Stromal cell of bone marrow (primary cell): Measurements from ENCODE around the gene CEND1.
A peak's percentile ranks its signal among the peaks of the same experiment; 100 is the strongest.
"Not testable (repeated sequence)": the region's sequence is repeated elsewhere in the genome, so short reads cannot be mapped to it uniquely, and the experiment has no call there.

ENCODE experiments used
- DNase-seq: peaks from one replicate; pipeline ENCODE4 v3.0.0-alpha.2; 2012; ENCODE audit warnings: low read depth

Gene CEND1

GRCh38 chr11:763549-764321 is 26.2 kb downstream of the CEND1 start:
- no peak for DNase-seq

- no peak for DNase-seq
Measured at GRCh38 chr11:763073-763463, 26.8 kb downstream of the CEND1 start.

- DNase-seq, result peak; percentile 59
Measured at GRCh38 chr11:762421-763072, 27.3 kb downstream of the CEND1 start.

GRCh38 chr11:761526-762108 is 28.3 kb downstream of the CEND1 start:
- DNase-seq, result no peak

- DNase-seq, result no peak
Measured at GRCh38 chr11:760236-760635, 29.7 kb downstream of the CEND1 start.

- DNase-seq, result no peak
Measured at GRCh38 chr11:749731-750130, 40.2 kb downstream of the CEND1 start.

- DNase-seq, result no peak
Measured at GRCh38 chr11:748007-748359, 41.9 kb downstream of the CEND1 start.

- peak; percentile 74 for DNase-seq
Measured at GRCh38 chr11:747158-748006, 42.5 kb downstream of the CEND1 start, which contains the start of gene TALDO1. Gene TALDO1, plus strand, starts transcription at chr11:747464. Its CDS starts 18 bp downstream, at chr11:747482.

GRCh38 chr11:746289-747157 is 43.4 kb downstream of the CEND1 start:
- no peak for DNase-seq

GRCh38 chr11:745428-745827 is 44.5 kb downstream of the CEND1 start:
- DNase-seq, result no peak

GRCh38 chr11:742571-743201 is 47.2 kb downstream of the CEND1 start:
- DNase-seq, result no peak

GRCh38 chr11:742156-742546 is 47.7 kb downstream of the CEND1 start:
- DNase-seq, result no peak

GRCh38 chr11:737899-738298 is 52.0 kb downstream of the CEND1 start:
- not testable (repeated sequence) for DNase-seq

GRCh38 chr11:737366-737765 is 52.5 kb downstream of the CEND1 start:
- no peak for DNase-seq
